Bladder microvascular endothelial cell (primary cell): ENCODE measurements around the gene CYTIP. TPM values are rescaled to one million over a fixed set of nuclear protein-coding genes. Genes with fewer than 3 reads are reported as not detected.

ENCODE experiments used
- total RNA-seq: library from RNA; depleted of rRNA; stranded (reverse); fragments of >200 nt; gene quantifications from 2 replicates; pipeline ENCODE4 v1.2.3, GENCODE V29; 2014

Gene CYTIP
- not detected in 2 replicates for total RNA-seq

GRCh38 chr2:157443795-157444640 is at the start of gene CYTIP:
TSS of gene CYTIP (minus strand) at chr2:157444089. CDS start at chr2:157444020, 69 bp downstream.

Other genes starting within 250 kb of the CYTIP start
- gene GALNT5, start 186.4 kb downstream of the CYTIP start, total RNA-seq, result under 0.01 and 0.06 TPM in 2 replicates
- not detected in 2 replicates for gene ERMN, start 118.3 kb downstream of the CYTIP start, total RNA-seq
- under 0.01 TPM in 1 of 2 replicates, not detected in the other for gene ACVR1C, start 184.8 kb upstream of the CYTIP start, total RNA-seq